Neural crest cell (in vitro differentiated cells): Measurements from ENCODE around the gene GASK1B. TPM values are rescaled to one million over a fixed set of nuclear protein-coding genes. Genes with fewer than 3 reads are reported as not detected.
A peak's percentile ranks its signal among the peaks of the same experiment; 100 is the strongest.

ENCODE experiments used
- DNase-seq: peaks from one replicate; pipeline ENCODE4 v3.0.0; 2021; ENCODE audit warnings: low read depth, mixed read lengths, low spot score
- H3K27ac Mint-ChIP-seq: one replicate; pipeline ENCODE4 v1.8.0; 2021; ENCODE audit warnings: mild to moderate bottlenecking, mixed read lengths; ENCODE audit not compliant: unreplicated experiment
- H3K27me3 Mint-ChIP-seq: 2 replicates; pipeline ENCODE4 v1.8.0; 2021; ENCODE audit warnings: low read depth, mild to moderate bottlenecking, mixed read lengths
- H3K36me3 Mint-ChIP-seq: 2 replicates; pipeline ENCODE4 v1.8.0; 2021; ENCODE audit warnings: low read depth, mild to moderate bottlenecking, mixed read lengths
- H3K4me1 Mint-ChIP-seq: 2 replicates; pipeline ENCODE4 v1.8.0; 2021; ENCODE audit warnings: mixed read lengths
- H3K4me3 Mint-ChIP-seq: one replicate; pipeline ENCODE4 v1.8.0; 2021; ENCODE audit warnings: mild to moderate bottlenecking, mixed read lengths
- H3K9me3 Mint-ChIP-seq: 2 replicates; pipeline ENCODE4 v1.8.0; 2021; ENCODE audit warnings: mixed read lengths
- total RNA-seq: library from RNA; stranded (reverse); gene quantifications from 2 replicates; pipeline ENCODE4 v1.2.1, GENCODE V29; 2021
- TF ChIP-seq, protein P1 (sequence below): fragments of 200-600 bp; sonication (generic); conservative IDR thresholded peaks from 2 replicates; pipeline ENCODE4 v1.5.0; 2021; ENCODE audit warnings: antibody characterized with exemption, mild to moderate bottlenecking

The GASK1B gene
- total RNA-seq, 1 donor from 2014 or later = 8.8 TPM

DNA sequence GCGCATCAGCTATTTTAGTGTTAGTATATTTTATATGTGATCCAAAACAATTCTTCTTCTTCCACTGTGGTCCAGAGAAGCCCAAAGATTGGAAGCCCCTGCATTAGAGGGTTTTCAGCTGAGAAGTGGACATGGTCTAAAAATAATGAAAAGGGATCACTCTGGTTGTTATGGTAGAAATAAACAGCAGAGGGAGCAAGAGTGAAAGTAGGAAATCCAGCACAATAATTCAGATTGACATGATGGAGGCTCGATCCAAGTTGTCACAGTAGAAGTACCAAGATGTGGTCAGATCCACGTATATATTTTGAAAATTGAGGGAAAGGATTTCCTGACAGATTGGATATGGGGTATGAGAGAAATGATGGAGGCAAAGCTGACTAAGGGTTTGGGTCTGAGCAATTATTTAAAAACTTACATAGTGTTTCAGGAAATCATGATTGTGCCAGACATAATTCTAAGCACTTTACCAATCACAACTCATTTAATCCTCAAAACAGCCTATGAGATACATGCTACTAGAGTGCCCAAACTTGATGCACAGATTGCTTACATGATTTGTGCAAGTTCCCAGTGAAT lies 20.4 kb upstream of the GASK1B start:
- TF ChIP-seq, protein P1, sequence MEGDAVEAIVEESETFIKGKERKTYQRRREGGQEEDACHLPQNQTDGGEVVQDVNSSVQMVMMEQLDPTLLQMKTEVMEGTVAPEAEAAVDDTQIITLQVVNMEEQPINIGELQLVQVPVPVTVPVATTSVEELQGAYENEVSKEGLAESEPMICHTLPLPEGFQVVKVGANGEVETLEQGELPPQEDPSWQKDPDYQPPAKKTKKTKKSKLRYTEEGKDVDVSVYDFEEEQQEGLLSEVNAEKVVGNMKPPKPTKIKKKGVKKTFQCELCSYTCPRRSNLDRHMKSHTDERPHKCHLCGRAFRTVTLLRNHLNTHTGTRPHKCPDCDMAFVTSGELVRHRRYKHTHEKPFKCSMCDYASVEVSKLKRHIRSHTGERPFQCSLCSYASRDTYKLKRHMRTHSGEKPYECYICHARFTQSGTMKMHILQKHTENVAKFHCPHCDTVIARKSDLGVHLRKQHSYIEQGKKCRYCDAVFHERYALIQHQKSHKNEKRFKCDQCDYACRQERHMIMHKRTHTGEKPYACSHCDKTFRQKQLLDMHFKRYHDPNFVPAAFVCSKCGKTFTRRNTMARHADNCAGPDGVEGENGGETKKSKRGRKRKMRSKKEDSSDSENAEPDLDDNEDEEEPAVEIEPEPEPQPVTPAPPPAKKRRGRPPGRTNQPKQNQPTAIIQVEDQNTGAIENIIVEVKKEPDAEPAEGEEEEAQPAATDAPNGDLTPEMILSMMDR = peak; percentile 69
- DNase-seq = no peak
- H3K4me1 Mint-ChIP-seq = peaks cover 9% of the 10 kb centered on the region
- no peaks in the 10 kb centered on the region for H3K36me3 Mint-ChIP-seq
- H3K27ac Mint-ChIP-seq = no peak overlapping the region
- no peaks in the 10 kb centered on the region for H3K9me3 Mint-ChIP-seq
- no peaks in the 10 kb centered on the region for H3K27me3 Mint-ChIP-seq
- H3K4me3 Mint-ChIP-seq = no peak overlapping the region

DNA sequence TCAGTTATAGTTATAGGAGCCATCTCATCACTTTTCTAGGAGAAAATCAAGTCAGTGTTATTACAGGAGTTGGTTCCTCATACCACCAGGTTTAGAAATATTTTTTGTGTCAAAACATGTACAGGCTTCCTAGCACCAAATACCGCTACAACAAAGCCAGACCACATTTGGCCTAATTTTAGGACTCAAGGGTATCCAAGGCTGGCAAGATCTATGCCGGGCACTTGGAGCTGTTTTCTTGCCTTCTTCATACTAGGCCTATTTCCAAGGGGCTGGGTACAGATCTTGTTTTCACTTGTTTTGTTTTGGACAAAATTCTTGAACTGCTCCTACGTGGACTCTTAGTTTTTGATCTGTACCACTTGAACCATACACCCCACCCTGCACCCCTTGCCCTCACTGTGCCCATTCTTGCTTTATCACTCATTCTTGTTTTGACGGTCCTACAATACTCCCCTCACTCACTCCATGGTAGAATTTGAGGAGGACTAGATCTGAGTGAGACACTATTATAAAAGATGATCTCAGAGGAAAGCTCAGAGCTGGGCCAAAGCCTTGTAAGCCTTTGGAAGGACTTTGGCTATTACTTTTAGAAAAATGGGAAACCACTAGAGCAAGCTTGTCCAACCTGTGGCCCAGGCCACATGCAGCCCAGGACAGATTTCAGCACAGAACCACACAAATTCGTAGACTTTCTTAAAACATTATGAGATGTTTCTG lies 19.8 kb upstream of the GASK1B start:
- no peak overlapping the region for H3K4me3 Mint-ChIP-seq
- H3K27me3 Mint-ChIP-seq = no peaks in the 10 kb centered on the region
- no peaks in the 10 kb centered on the region for H3K9me3 Mint-ChIP-seq
- no peaks in the 10 kb centered on the region for H3K36me3 Mint-ChIP-seq
- no peak for DNase-seq
- peaks cover 9% of the 10 kb centered on the region for H3K4me1 Mint-ChIP-seq
- no peak overlapping the region for H3K27ac Mint-ChIP-seq
- TF ChIP-seq, protein P1 = no peak

DNA sequence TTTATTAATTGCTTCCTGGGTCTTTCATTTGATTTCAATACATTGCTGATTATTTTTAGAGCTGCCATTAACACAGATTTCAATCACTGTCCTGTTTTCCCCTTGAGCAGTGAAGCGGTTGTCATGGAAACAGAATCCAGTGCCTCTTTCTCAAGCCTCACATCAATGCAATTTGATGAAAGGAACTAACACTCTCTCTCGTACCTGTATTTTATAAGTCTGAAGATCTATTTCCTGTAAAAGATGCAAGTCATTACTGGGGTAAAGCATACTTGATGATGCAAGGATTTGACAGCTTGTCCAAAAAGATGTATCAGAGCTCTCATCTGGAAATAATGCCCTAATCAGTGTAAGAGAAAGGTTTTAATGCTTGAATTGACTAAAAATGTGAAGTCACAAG lies 17.9 kb upstream of the GASK1B start:
- DNase-seq = no peak
- H3K4me1 Mint-ChIP-seq = peaks cover 9% of the 10 kb centered on the region
- no peak overlapping the region for H3K27ac Mint-ChIP-seq
- H3K4me3 Mint-ChIP-seq = no peak overlapping the region
- H3K9me3 Mint-ChIP-seq = no peaks in the 10 kb centered on the region
- H3K27me3 Mint-ChIP-seq = no peaks in the 10 kb centered on the region
- TF ChIP-seq, protein P1 = no peak
- H3K36me3 Mint-ChIP-seq = no peaks in the 10 kb centered on the region

DNA sequence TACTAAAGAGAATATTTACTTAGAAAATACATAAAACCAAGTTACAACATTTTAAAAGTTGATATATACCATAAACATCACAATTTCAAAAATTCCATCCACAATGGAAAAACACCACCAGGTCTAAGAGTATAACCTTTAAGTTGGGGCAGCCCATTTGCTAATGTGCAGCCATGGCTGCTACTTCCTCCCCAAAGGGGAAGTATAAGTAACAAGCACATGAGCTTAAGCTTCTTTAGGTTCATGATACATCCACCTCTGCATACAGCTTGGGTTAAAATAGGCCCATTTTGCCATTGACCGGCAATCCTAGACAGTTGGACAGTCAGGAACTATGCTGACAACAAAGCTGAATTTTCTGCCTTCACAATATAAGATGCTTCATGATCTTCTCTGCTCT lies 16.6 kb upstream of the GASK1B start:
- H3K9me3 Mint-ChIP-seq = no peaks in the 10 kb centered on the region
- TF ChIP-seq, protein P1 = no peak
- H3K4me1 Mint-ChIP-seq = peaks cover 9% of the 10 kb centered on the region
- no peaks in the 10 kb centered on the region for H3K36me3 Mint-ChIP-seq
- no peak overlapping the region for H3K27ac Mint-ChIP-seq
- no peak overlapping the region for H3K4me3 Mint-ChIP-seq
- no peaks in the 10 kb centered on the region for H3K27me3 Mint-ChIP-seq
- DNase-seq = no peak

DNA sequence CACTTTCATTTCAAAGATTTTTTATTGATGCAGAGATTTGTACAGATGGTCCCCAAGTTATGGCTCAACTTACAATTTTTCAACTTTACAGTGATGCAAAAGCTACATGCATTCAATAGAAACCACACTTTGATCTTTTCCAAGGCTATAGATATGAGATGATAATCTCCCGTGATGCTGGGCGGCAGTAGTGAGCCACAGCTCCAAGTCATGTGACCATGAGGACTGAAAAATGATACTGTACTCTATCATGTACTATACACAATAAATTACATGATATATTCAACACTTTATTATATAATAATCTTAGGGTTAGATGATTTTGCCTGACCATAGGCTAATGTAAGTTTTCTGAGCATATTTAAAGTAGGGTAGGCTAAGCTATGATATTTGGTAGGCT lies 14.0 kb upstream of the GASK1B start:
- Mint-ChIP-seq H3K27me3 (no peaks in the 10 kb centered on the region), H3K4me3 (no peak overlapping the region), H3K27ac (no peak overlapping the region)

More for the DNA sequence above, 14.0 kb upstream of the GASK1B start:
- H3K9me3 Mint-ChIP-seq = no peaks in the 10 kb centered on the region
- no peak for DNase-seq
- H3K36me3 Mint-ChIP-seq = no peaks in the 10 kb centered on the region
- H3K4me1 Mint-ChIP-seq = peaks cover 17% of the 10 kb centered on the region
- TF ChIP-seq, protein P1 = no peak
